Keratinocyte (primary cell): ENCODE measurements around the gene APC.

Source experiments
- EZH2 ChIP-seq: IDR thresholded peaks from one replicate; pipeline ENCODE4 v1.6.1; 2012; ENCODE audit warnings: inconsistent platforms, mild to moderate bottlenecking, low read length, moderate library complexity
- TF ChIP-seq, protein P1 (sequence below), 3 experiments: IDR thresholded peaks in 1 of 3; conservative IDR thresholded peaks in 1 of 3; optimal IDR thresholded peaks in 1 of 3; 2 replicates in 2 of 3; 3 replicates in 1 of 3; pipeline versions ENCODE3 to v1.5.1; 2011; ENCODE audit warnings: low read length in 3 of 3, mild to moderate bottlenecking in 3 of 3, moderate library complexity in 2 of 3, control low read depth in 1 of 3, inconsistent platforms in 1 of 3; ENCODE audit not compliant: insufficient read depth in 2 of 3; ENCODE audit errors: extremely low read depth in 1 of 3

DNA sequence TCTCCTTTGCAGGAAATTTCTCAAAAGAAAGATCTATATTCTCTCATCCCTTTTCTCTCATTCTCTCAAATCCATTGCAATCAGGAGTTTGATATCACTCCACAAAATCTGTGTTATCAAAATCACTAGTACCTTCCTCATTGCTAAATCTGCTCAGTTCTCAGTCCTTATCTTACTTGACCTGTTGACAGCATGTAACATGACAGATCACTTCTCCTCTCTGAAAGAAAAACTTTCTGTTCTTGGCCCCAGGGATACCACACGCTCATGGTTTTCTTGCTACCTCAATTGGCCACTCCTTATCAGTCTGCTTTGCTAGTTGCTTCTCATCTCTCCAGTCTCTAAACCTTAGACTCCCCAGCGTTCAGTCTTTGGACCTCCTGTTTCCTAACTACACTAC is 145.5 kb downstream of the APC start:
- TF ChIP-seq, protein P1, sequence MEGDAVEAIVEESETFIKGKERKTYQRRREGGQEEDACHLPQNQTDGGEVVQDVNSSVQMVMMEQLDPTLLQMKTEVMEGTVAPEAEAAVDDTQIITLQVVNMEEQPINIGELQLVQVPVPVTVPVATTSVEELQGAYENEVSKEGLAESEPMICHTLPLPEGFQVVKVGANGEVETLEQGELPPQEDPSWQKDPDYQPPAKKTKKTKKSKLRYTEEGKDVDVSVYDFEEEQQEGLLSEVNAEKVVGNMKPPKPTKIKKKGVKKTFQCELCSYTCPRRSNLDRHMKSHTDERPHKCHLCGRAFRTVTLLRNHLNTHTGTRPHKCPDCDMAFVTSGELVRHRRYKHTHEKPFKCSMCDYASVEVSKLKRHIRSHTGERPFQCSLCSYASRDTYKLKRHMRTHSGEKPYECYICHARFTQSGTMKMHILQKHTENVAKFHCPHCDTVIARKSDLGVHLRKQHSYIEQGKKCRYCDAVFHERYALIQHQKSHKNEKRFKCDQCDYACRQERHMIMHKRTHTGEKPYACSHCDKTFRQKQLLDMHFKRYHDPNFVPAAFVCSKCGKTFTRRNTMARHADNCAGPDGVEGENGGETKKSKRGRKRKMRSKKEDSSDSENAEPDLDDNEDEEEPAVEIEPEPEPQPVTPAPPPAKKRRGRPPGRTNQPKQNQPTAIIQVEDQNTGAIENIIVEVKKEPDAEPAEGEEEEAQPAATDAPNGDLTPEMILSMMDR (optimal IDR thresholded peaks at IDR 0.05 in 1 of 3, IDR thresholded peaks at IDR 0.05 in 1 of 3, conservative IDR thresholded peaks at IDR 0.05 in 1 of 3; ENCODE audit: extremely low read depth in 1 of 3, insufficient read depth in 2 of 3, low read length in 3 of 3) = no peak
- TF ChIP-seq EZH2 = no peak
